ENCODE results near the gene CD93.

CD93 gene

DNA sequence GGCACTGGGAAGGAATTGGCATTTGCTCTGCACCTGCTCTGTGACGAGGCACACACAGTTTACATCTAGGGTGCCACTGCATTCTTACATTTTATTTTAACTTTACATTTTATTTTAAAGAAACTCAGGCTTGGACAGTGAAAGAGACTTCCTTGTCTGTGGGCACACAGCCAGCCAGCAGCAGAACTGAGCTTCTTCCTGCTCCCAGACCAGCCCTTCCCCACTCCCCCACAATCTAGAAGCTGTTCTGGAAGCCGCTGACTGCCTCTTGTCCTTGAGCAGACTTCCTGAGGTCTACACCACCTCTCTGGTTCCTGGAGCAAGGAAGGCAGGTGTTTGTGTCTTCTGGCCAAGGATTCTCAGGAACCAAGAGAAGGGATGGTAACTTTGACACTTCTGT is 27.9 kb upstream of the CD93 start:
- H3K4me3 Mint-ChIP-seq: no peak overlapping the region
- H3K9me3 Mint-ChIP-seq: no peaks in the 10 kb centered on the region
- no peaks in the 10 kb centered on the region for H3K27me3 Mint-ChIP-seq
- no peaks in the 10 kb centered on the region for H3K36me3 Mint-ChIP-seq (ENCODE audit: low read depth)
- no peaks in the 10 kb centered on the region for H3K4me1 Mint-ChIP-seq (ENCODE audit: low read depth)
- H3K27ac Mint-ChIP-seq: no peak overlapping the region

DNA sequence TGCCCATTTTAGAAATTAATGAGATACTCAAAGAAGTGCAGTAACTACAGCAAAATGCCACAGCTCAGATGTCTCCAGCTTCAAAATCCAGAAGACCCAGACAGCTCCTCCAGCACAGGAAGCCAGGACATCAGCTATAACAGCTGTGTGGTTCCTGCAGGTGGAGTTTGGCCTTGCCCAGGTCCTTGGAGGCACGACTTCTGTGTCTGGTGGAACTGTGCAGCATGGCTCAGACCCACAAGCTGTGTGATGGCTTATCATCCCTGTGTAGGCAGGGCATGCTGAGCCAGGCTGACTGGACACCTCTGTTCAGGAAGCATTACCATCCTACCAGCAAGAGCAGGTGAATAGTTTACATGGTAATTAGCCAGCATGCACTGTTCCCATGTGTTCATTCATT is 26.5 kb upstream of the CD93 start:
- Mint-ChIP-seq H3K27me3 (no peaks in the 10 kb centered on the region), H3K4me1 (ENCODE audit: low read depth) (no peaks in the 10 kb centered on the region), H3K9me3 (no peaks in the 10 kb centered on the region), H3K27ac (no peak overlapping the region), H3K36me3 (ENCODE audit: low read depth) (no peaks in the 10 kb centered on the region), H3K4me3 (no peak overlapping the region)

DNA sequence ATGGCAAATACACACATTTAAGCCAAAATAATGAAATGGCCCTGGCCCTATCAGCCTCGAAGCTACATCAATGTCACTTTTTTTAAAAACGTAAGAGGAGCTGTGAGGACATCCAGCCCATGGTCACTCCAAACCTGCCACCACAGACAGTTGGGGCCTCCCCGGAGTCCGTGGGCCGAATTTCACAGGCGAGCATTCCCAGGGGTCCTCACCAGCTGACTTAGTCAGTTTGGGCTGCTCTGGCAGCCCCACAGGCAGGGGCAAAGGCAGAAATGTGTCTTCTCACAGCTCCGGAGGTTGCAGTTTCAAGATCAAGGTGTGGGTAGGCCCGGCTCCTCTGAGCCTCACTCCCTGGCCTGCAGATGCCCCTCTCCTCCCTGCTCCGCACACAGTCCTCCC is 25.8 kb upstream of the CD93 start:
- no peak overlapping the region for H3K4me3 Mint-ChIP-seq
- H3K27ac Mint-ChIP-seq: no peak overlapping the region
- no peaks in the 10 kb centered on the region for H3K36me3 Mint-ChIP-seq (ENCODE audit: low read depth)
- no peaks in the 10 kb centered on the region for H3K4me1 Mint-ChIP-seq (ENCODE audit: low read depth)
- H3K9me3 Mint-ChIP-seq: no peaks in the 10 kb centered on the region
- H3K27me3 Mint-ChIP-seq: no peaks in the 10 kb centered on the region

DNA sequence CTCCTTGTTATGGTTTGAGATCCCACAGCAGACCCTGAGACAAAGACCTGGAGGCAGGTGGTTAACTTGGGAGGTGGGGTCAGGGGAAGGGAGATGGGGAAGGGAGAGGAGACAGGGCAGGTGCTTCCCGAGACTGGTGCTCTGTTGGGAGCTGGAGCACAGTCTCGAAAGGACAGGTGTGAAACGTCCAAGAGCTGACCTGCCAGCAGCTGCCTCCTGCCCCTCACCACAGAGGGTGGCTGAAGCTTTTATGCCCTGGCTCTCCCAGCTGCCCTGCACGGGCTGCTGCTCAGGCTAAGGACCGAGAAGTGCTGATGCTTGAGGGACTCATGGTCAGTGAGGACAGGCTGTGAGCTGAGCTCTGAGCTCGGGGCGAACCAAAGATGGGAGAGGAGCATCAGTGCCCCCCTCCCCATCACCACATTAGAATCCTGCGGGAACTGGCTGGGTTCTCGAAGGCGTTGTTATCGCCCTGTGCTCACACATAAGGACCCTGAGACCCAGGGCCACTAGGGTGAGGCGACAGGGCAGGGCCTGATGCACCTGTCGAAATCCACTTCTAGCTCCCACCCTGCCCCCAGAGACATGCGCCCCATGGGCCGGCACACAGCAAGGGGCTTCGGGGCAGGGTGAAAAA is 25.3 kb upstream of the CD93 start:
- no peaks in the 10 kb centered on the region for H3K27me3 Mint-ChIP-seq
- no peak overlapping the region for H3K4me3 Mint-ChIP-seq
- H3K27ac Mint-ChIP-seq: no peak overlapping the region
- no peaks in the 10 kb centered on the region for H3K9me3 Mint-ChIP-seq
- no peaks in the 10 kb centered on the region for H3K36me3 Mint-ChIP-seq (ENCODE audit: low read depth)
- no peaks in the 10 kb centered on the region for H3K4me1 Mint-ChIP-seq (ENCODE audit: low read depth)

DNA sequence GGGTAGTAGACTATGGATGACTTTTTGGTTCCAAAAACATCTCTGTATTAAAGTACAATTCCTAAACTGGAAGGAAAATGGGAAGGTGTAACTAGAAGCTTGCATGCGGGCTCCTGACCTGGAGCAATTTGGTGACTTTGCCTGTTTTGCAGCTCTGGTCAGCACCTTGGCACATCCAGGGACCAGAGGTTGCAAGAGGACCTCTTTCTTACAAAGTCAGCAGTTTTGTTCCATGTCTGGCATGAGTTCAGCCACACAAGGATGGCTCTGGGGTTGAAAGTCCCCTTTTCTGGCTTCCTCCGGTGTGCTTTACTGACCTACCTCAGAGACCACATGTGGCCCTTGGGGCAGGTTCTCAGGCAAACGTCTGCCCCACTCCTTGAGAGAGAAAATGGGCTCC is 22.7 kb upstream of the CD93 start:
- H3K27me3 Mint-ChIP-seq: no peaks in the 10 kb centered on the region
- no peaks in the 10 kb centered on the region for H3K4me1 Mint-ChIP-seq (ENCODE audit: low read depth)
- H3K36me3 Mint-ChIP-seq (ENCODE audit: low read depth): no peaks in the 10 kb centered on the region
- no peak overlapping the region for H3K4me3 Mint-ChIP-seq
- H3K9me3 Mint-ChIP-seq: no peaks in the 10 kb centered on the region
- H3K27ac Mint-ChIP-seq: no peak overlapping the region

DNA sequence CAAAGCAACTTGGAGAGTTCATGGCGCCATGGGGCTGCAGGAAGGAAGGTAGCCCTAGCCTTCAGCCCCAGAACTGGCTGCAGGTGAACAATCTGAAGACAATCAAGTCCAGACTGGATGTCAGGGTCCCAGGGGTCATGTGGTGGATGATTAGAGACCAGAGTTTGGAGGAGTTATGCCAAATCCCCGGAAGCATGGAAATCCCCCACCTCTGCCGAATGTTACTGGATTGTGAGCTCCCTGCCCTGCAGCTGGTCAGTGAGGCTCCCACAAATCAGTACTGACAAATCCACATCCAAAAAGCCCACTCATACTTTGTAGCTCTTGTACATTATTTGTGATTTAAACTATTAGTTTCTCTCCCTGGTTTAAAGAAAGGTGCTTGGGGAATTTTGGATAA is 21.3 kb upstream of the CD93 start:
- H3K27ac Mint-ChIP-seq: no peak overlapping the region
- H3K4me3 Mint-ChIP-seq: no peak overlapping the region
- no peaks in the 10 kb centered on the region for H3K27me3 Mint-ChIP-seq
- H3K4me1 Mint-ChIP-seq (ENCODE audit: low read depth): no peaks in the 10 kb centered on the region
- no peaks in the 10 kb centered on the region for H3K36me3 Mint-ChIP-seq (ENCODE audit: low read depth)
- H3K9me3 Mint-ChIP-seq: no peaks in the 10 kb centered on the region

DNA sequence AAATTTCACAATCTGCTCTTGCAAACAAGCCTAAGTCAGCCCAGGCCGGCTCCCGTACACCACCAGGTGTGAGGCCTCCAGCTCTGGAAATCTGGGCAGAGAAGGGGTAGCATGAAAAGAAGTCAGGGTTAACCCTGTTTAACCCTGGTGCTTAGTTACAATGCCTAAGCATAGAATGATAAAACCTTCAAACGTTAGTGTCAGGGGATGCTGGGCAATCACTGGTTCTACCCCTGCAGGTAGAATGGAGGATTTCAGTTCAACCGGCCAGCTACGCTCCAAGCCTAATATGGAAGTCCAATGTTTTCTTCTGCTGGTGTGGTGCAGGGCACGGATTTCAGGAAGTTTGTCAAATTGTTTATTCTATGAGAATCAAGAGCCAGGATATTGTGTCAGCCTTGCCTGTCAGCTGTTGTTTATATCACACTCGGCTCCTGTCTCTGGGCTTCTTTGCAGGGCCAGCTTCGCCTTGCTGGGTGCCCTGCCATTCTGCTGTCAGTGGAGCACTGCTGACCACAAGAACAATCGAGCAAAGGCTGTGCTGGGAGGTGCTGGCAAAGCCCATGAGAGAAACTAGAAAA is 20.2 kb upstream of the CD93 start:
- Mint-ChIP-seq H3K27me3 (no peaks in the 10 kb centered on the region), H3K27ac (no peak overlapping the region), H3K9me3 (no peaks in the 10 kb centered on the region), H3K36me3 (ENCODE audit: low read depth) (no peaks in the 10 kb centered on the region), H3K4me1 (ENCODE audit: low read depth) (no peaks in the 10 kb centered on the region), H3K4me3 (no peak overlapping the region)

DNA sequence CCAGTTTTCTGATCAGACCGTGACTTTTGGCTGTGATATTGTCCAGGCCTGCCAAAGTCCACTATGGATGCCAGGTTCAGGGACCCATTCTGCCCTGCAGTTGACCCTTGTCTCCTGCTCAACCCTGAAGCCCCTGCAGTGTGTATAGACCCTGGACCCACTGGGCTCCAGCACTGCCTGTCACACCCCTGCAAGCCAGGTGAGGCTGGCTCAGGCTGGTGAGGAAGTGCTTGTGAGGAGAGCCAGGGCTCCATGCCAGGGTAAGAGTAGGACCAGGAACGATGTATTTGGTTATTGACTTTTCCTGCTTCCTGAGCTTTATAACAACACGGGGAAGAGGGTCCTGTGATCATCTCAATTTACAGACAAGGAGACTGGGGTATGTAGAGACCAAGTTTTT is 19.1 kb upstream of the CD93 start:
- H3K36me3 Mint-ChIP-seq (ENCODE audit: low read depth): no peaks in the 10 kb centered on the region
- no peak overlapping the region for H3K27ac Mint-ChIP-seq
- no peaks in the 10 kb centered on the region for H3K4me1 Mint-ChIP-seq (ENCODE audit: low read depth)
- no peaks in the 10 kb centered on the region for H3K9me3 Mint-ChIP-seq
- H3K27me3 Mint-ChIP-seq: no peaks in the 10 kb centered on the region
- H3K4me3 Mint-ChIP-seq: no peak overlapping the region

DNA sequence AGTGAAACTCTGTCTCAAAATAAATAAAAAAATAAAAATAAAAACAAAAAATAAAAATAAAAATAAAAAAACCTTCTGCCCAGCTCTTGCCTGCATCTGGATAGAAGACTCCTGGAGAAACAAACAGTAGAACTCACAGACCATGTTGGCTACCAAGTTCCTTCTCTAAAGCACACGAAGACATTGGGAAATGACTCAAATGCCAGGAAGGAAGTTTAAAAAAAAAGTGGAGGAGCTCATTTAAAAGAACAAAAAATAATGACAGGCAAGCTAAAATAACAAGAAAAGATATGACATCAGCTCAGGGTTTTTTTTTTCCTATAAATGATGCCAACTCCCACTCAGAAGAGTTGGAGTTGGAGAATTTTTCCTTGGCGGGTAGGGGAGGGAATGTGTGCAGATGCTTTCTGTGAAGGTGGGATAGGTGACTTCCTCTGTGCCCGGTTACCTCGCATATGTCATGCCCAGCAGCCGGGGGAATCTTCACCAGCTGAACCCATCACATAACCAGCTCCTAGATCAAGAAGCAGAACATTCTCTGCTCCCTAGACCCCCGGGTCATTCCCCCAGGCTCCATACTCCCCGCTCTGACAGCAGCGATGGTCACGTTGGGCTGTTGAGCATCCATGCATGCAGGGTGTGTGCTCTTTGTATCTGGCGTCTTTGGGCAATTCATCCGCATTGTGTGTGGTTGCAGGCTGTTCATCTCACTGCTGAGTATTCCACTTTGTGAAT is 17.3 kb upstream of the CD93 start:
- Mint-ChIP-seq H3K4me1 (ENCODE audit: low read depth) (no peaks in the 10 kb centered on the region), H3K27me3 (no peaks in the 10 kb centered on the region), H3K9me3 (no peaks in the 10 kb centered on the region), H3K36me3 (ENCODE audit: low read depth) (no peaks in the 10 kb centered on the region), H3K4me3 (no peak overlapping the region), H3K27ac (no peak overlapping the region)

DNA sequence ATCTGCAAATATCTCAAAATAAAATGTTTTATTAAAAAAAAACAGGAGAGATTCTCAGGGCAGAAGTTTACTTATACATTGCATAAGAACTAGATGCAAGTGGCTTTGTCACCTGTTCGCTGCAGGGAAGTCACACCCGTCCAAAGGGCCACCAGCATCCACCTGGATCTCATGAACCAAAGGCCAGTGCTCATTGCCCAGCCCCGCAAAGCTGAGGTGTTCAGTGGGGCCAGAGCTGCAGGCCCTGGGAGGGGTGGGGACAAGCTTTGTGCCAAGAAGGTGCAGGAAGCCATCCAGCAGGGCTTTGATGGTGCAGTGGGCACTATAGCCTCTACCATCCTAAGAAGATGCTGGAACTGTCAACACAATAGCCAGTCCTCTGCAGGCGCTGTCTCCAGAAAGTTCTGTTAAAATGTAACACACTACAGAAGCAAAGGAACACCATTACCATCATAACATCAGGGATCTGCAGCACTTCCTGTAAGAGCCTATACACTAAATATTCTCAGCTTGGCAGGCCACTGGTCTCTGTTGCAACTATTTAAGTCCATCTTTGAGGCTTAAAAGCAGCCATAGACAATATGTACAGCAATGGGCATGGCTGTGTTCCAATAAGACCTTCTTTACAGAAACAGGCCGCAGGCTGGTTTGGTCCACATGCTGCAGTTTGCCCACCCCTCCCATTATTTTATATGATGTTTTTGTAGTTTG is 15.7 kb upstream of the CD93 start:
- Mint-ChIP-seq H3K36me3 (ENCODE audit: low read depth) (no peaks in the 10 kb centered on the region), H3K27me3 (no peaks in the 10 kb centered on the region), H3K9me3 (no peaks in the 10 kb centered on the region), H3K4me1 (ENCODE audit: low read depth) (no peaks in the 10 kb centered on the region), H3K27ac (no peak overlapping the region), H3K4me3 (no peak overlapping the region)

DNA sequence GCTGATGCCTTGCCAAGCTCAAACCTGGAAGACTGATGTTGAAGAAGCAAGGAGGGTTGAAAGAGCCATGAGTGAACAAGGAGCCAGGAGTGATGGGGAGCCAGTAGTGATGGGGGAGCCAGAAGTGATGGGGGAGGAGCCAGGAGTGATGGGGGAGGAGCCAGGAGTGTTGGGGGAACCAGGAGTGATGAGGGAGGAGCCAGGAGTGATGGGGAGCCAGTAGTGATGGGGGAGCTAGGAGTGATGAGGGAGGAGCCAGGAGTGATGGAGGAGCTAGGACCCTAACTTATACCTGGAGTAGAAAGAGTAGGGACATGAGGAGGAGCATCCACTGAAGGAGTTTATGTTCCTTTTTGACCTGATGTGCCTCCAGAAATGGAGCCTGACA is 14.6 kb upstream of the CD93 start:
- no peak overlapping the region for H3K27ac Mint-ChIP-seq
- no peaks in the 10 kb centered on the region for H3K36me3 Mint-ChIP-seq (ENCODE audit: low read depth)
- H3K27me3 Mint-ChIP-seq: no peaks in the 10 kb centered on the region
- H3K4me3 Mint-ChIP-seq: no peak overlapping the region
- H3K9me3 Mint-ChIP-seq: no peaks in the 10 kb centered on the region
- no peaks in the 10 kb centered on the region for H3K4me1 Mint-ChIP-seq (ENCODE audit: low read depth)

DNA sequence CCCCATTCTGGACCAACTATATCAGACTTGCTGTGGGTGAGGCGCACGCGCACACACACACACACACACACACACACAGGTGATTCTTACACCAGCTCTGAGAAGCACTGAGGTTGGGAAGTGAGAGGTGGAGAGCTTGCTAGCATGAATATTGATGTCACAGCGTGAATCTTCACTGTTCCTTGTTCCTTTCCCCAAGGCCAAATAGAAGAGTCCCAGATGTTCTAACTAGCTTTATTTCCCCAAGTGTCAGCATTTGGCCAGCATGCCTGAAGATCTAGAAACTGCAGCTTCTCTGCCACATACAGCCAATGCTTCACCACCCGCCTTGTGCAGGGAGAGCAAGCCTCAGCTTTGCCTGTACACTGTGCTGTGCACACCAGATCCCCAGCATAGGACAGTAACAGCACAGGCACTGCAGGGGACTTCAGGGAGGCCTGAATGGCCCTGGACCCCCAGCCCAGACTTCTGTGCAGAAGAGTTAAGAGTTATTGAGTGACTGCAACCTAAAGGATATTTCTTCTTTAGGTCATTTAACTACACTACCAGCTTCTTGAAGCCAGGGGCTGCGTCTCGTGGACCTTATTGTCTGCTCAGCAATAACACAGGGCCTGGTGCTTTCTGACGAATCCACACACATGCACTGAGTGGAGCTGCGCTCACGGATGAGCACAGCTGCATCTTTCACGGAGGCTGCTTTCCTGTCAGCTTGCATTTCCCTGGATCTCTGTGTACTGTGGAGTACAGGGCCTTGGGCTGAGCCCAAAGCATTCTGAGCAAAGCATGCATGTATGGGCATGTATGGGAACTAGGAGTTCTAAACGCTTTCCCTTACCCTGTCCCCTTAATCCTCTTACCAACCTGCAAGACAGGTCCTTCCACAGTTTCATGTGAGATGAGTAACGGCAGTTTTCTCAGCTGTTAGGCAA is 13.9 kb upstream of the CD93 start:
- H3K27ac Mint-ChIP-seq: no peak overlapping the region
- no peak overlapping the region for H3K4me3 Mint-ChIP-seq
- H3K27me3 Mint-ChIP-seq: no peaks in the 10 kb centered on the region
- no peaks in the 10 kb centered on the region for H3K9me3 Mint-ChIP-seq
- H3K4me1 Mint-ChIP-seq (ENCODE audit: low read depth): no peaks in the 10 kb centered on the region
- H3K36me3 Mint-ChIP-seq (ENCODE audit: low read depth): no peaks in the 10 kb centered on the region

DNA sequence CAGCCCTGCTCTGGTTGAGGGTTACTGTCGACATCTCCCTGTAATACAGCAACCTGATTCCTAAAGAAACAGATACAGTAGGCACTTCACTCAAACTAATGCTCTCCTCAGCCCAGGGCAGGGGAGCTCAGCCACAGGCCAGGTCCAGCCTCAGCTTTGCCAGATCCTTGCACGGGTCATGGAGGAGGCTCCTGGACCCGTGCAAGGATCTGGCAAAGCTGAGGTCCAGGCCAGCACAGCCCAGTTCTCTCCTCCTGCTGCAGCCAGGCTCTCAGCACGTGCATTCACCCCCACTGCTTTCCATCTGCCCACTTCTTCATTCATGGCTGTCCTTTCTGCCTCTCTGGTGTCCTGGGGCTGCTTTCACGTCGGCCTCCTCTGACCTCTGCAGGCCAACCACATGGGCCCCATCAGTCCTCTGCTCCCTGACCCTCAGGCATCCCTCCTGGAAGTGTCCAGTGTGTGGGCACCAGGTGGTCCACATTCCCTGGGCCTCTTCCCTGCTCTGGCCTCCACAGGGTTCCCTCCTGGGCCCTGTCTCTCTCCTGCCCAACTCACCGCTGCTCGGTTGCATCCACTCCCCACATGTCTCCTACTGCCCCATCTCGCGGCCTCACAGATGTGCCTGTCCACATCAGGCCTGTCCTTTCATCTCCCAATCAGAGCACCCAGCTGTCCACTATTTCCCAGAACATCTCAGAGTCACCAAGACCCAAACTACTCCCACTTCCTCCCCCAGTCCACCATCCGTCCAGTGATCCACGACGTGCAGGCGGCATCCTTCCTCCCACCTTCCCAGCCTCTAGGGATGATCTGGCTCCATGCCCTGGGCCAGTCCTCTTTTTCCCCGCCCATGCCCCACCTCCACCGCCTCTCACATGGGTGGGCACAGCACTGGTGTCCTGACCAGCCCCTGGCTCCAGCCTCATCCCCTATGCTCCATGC is 11.8 kb upstream of the CD93 start:
- Mint-ChIP-seq H3K4me1 (ENCODE audit: low read depth) (no peaks in the 10 kb centered on the region), H3K36me3 (ENCODE audit: low read depth) (no peaks in the 10 kb centered on the region), H3K4me3 (no peak overlapping the region), H3K27me3 (no peaks in the 10 kb centered on the region), H3K9me3 (no peaks in the 10 kb centered on the region), H3K27ac (no peak overlapping the region)

All from stimulated activated naive CD8-positive, alpha-beta T cell treated with anti-CD3 and anti-CD28 coated beads, Interleukin-15, Interleukin-2, amounts not matched to agents 100 ng/mL and 50 ng/mL, for 24 hours (primary cell).